ENCODE measurements around the gene LIPC.

Gene LIPC

GRCh38 chr15:58546635-58547627, 115.1 kb downstream of the LIPC start:
- TF ChIP-seq, protein P1, sequence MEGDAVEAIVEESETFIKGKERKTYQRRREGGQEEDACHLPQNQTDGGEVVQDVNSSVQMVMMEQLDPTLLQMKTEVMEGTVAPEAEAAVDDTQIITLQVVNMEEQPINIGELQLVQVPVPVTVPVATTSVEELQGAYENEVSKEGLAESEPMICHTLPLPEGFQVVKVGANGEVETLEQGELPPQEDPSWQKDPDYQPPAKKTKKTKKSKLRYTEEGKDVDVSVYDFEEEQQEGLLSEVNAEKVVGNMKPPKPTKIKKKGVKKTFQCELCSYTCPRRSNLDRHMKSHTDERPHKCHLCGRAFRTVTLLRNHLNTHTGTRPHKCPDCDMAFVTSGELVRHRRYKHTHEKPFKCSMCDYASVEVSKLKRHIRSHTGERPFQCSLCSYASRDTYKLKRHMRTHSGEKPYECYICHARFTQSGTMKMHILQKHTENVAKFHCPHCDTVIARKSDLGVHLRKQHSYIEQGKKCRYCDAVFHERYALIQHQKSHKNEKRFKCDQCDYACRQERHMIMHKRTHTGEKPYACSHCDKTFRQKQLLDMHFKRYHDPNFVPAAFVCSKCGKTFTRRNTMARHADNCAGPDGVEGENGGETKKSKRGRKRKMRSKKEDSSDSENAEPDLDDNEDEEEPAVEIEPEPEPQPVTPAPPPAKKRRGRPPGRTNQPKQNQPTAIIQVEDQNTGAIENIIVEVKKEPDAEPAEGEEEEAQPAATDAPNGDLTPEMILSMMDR (IDR thresholded peaks at IDR 0.05; ENCODE audit: borderline replicate concordance, insufficient read depth, low read depth, low read length): no peak
- H3K4me3 ChIP-seq (ENCODE audit: low read depth, low read length): no peak overlapping the region

DNA sequence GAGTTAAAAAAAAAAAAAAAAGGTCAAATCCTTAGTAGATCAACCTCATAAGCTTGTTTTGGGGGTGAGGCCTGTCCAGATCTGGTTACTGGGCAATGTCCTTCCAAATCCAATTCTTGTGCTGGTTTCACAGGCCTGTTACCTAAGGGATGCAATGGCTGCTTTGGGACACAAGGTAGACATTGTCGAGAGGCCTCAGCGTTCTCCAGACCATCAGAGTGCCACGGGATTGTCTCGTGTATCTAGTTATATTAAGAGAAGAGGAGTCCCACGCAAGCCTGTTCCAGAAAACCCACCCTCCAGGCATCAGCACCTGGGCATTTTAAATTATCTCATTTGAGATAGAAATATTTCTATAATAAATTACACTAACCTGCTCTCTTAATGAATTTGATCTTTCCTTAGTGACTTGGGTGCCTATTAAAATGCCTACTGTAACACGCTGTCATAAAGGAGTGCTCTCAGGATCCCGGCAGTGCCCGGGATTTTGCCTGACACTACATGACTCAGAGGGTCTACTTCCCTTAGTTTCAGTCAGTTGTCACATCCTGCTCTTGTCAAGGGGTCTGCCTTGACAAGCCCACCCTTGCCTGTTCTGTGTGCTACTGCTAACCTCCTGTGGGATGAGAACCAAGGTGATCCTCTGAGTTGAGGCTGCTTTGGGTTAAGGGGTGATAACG, 116.0 kb downstream of the LIPC start:
- TF ChIP-seq, protein P1 (IDR thresholded peaks at IDR 0.05; ENCODE audit: borderline replicate concordance, insufficient read depth, low read depth, low read length): no peak
- no peak overlapping the region for H3K4me3 ChIP-seq (ENCODE audit: low read depth, low read length)

GRCh38 chr15:58548308-58549012, 116.7 kb downstream of the LIPC start:
- no peak overlapping the region for H3K4me3 ChIP-seq (ENCODE audit: low read depth, low read length)

GRCh38 chr15:58549013-58549784, 117.4 kb downstream of the LIPC start:
- TF ChIP-seq, protein P1 (IDR thresholded peaks at IDR 0.05; ENCODE audit: borderline replicate concordance, insufficient read depth, low read depth, low read length): no peak
- no peak overlapping the region for H3K4me3 ChIP-seq (ENCODE audit: low read depth, low read length)

More at GRCh38 chr15:58548308-58549012, 116.7 kb downstream of the LIPC start:
- TF ChIP-seq, protein P1 (IDR thresholded peaks at IDR 0.05; ENCODE audit: borderline replicate concordance, insufficient read depth, low read depth, low read length): no peak

GRCh38 chr15:58549785-58550074, 117.9 kb downstream of the LIPC start:
- TF ChIP-seq, protein P1 (IDR thresholded peaks at IDR 0.05; ENCODE audit: borderline replicate concordance, insufficient read depth, low read depth, low read length): no peak
- no peak overlapping the region for H3K4me3 ChIP-seq (ENCODE audit: low read depth, low read length)

DNA sequence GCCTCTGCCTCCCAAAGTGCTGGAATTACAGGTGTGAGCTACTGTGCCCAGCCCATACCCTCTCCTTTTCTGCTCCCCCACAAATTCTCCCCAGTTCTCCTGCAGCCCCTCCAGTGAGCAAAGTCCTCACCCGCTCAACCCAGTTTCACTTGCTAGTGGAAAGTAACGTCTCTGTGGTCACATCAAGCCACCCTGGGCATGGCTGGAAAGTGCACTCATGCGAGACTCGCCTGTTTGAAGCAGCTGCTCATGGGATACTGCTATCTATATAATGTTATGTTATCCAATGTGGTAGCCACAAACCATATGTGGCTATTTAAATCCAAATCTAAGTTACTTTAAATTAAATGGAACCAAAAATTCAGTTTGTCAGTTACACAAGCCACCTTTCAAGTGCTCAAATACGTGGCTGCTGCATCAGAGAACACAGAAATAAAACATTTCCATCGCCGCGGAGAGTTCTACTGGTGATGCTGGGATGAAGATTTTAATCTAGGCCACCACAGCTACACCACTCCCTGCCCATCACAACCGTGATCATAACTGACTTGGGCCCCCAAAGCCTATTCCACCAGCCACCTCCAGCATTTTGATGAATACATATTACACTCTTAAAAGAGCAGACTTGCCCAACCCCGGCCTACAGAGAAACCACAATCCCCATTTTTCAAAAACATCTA, 119.4 kb downstream of the LIPC start:
- no peak overlapping the region for H3K4me3 ChIP-seq (ENCODE audit: low read depth, low read length)

More for the DNA sequence above, 119.4 kb downstream of the LIPC start:
- TF ChIP-seq, protein P1 (IDR thresholded peaks at IDR 0.05; ENCODE audit: borderline replicate concordance, insufficient read depth, low read depth, low read length): no peak
